Measurements from ENCODE around the gene B4GALNT2. TPM values are rescaled to one million over a fixed set of nuclear protein-coding genes. Genes with fewer than 3 reads are reported as not detected.

The B4GALNT2 gene
- total RNA-seq, 1 experiment from 2014 or later = not detected

- Histone ChIP-seq H3K4me1 (ENCODE audit: insufficient read depth, low read length, poor library complexity, severe bottlenecking) (no peaks in the 10 kb centered on the region), H3K27me3 (replicated peaks; ENCODE audit: insufficient read depth, low read depth, low read length, poor library complexity) (no peaks in the 10 kb centered on the region), H3K4me3 (ENCODE audit: low read depth, low read length, poor library complexity, severe bottlenecking) (no peak overlapping the region), H3K9me3 (ENCODE audit: low read depth, low read length, poor library complexity, severe bottlenecking) (no peaks in the 10 kb centered on the region), H3K27ac (ENCODE audit: low read depth, low read length, poor library complexity, severe bottlenecking) (no peak overlapping the region), H3K36me3 (ENCODE audit: insufficient read depth, low read length, poor library complexity, severe bottlenecking) (no peaks in the 10 kb centered on the region)
- TF ChIP-seq EZH2 (IDR thresholded peaks at IDR 0.05; ENCODE audit: borderline replicate concordance, low read depth, low read length, poor library complexity, severe bottlenecking) = no peak
- intact Hi-C loops (cut with micrococcal nuclease; ENCODE audit: unreplicated experiment) = no loop called here
- BruUV-seq (replicated peaks) = no TSS peak
- CTCF ChIA-PET = no interaction called here
- DNase-seq (ENCODE audit: low spot score) = no peak
- POLR2A ChIA-PET (ENCODE audit: low non-redundant PET) = no interaction called here
Measured at GRCh38 chr17:49086316-49086605, 46.3 kb upstream of the B4GALNT2 start.

GRCh38 chr17:49086649-49087048 is 45.9 kb upstream of the B4GALNT2 start:
- H3K9me3 ChIP-seq (ENCODE audit: low read depth, low read length, poor library complexity, severe bottlenecking) = no peaks in the 10 kb centered on the region
- no peaks in the 10 kb centered on the region for H3K36me3 ChIP-seq (ENCODE audit: insufficient read depth, low read length, poor library complexity, severe bottlenecking)
- TF ChIP-seq EZH2 (IDR thresholded peaks at IDR 0.05; ENCODE audit: borderline replicate concordance, low read depth, low read length, poor library complexity, severe bottlenecking) (no peak), CTCF (conservative IDR thresholded peaks at IDR 0.05; ENCODE audit: low read depth, low read length) (no peak)
- no peaks in the 10 kb centered on the region for H3K4me1 ChIP-seq (ENCODE audit: insufficient read depth, low read length, poor library complexity, severe bottlenecking)
- no TSS peak for BruUV-seq (replicated peaks)
- ChIA-PET POLR2A (ENCODE audit: low non-redundant PET) (no interaction called here), CTCF (no interaction called here)
- intact Hi-C loops (cut with micrococcal nuclease; ENCODE audit: unreplicated experiment) = no loop called here
- H3K4me3 ChIP-seq (ENCODE audit: low read depth, low read length, poor library complexity, severe bottlenecking) = no peak overlapping the region
- DNase-seq (ENCODE audit: low spot score) = no peak
- no peak overlapping the region for H3K27ac ChIP-seq (ENCODE audit: low read depth, low read length, poor library complexity, severe bottlenecking)
- no peaks in the 10 kb centered on the region for H3K27me3 ChIP-seq (replicated peaks; ENCODE audit: insufficient read depth, low read depth, low read length, poor library complexity)

- H3K36me3 ChIP-seq (ENCODE audit: insufficient read depth, low read length, poor library complexity, severe bottlenecking) = no peaks in the 10 kb centered on the region
- BruUV-seq (replicated peaks) = no TSS peak
- DNase-seq (ENCODE audit: low spot score) = no peak
- CTCF ChIA-PET = no interaction called here
- no peak overlapping the region for H3K4me3 ChIP-seq (ENCODE audit: low read depth, low read length, poor library complexity, severe bottlenecking)
- TF ChIP-seq CTCF (conservative IDR thresholded peaks at IDR 0.05; ENCODE audit: low read depth, low read length) = no peak
- TF ChIP-seq EZH2 (IDR thresholded peaks at IDR 0.05; ENCODE audit: borderline replicate concordance, low read depth, low read length, poor library complexity, severe bottlenecking) = no peak
- H3K4me1 ChIP-seq (ENCODE audit: insufficient read depth, low read length, poor library complexity, severe bottlenecking) = no peaks in the 10 kb centered on the region
- POLR2A ChIA-PET (ENCODE audit: low non-redundant PET) = no interaction called here
- H3K27ac ChIP-seq (ENCODE audit: low read depth, low read length, poor library complexity, severe bottlenecking) = no peak overlapping the region
- no peaks in the 10 kb centered on the region for H3K9me3 ChIP-seq (ENCODE audit: low read depth, low read length, poor library complexity, severe bottlenecking)
- H3K27me3 ChIP-seq (replicated peaks; ENCODE audit: insufficient read depth, low read depth, low read length, poor library complexity) = no peaks in the 10 kb centered on the region
- intact Hi-C loops (cut with micrococcal nuclease; ENCODE audit: unreplicated experiment) = no loop called here
Measured at GRCh38 chr17:49089094-49089493, 43.5 kb upstream of the B4GALNT2 start.

- CTCF ChIA-PET = no interaction called here
- TF ChIP-seq EZH2 (IDR thresholded peaks at IDR 0.05; ENCODE audit: borderline replicate concordance, low read depth, low read length, poor library complexity, severe bottlenecking) (no peak), CTCF (conservative IDR thresholded peaks at IDR 0.05; ENCODE audit: low read depth, low read length) (no peak)
Measured at GRCh38 chr17:49090878-49091594, 41.5 kb upstream of the B4GALNT2 start.

More at GRCh38 chr17:49090878-49091594, 41.5 kb upstream of the B4GALNT2 start:
- Histone ChIP-seq H3K27me3 (replicated peaks; ENCODE audit: insufficient read depth, low read depth, low read length, poor library complexity) (no peaks in the 10 kb centered on the region), H3K9me3 (ENCODE audit: low read depth, low read length, poor library complexity, severe bottlenecking) (no peaks in the 10 kb centered on the region), H3K36me3 (ENCODE audit: insufficient read depth, low read length, poor library complexity, severe bottlenecking) (no peaks in the 10 kb centered on the region), H3K4me1 (ENCODE audit: insufficient read depth, low read length, poor library complexity, severe bottlenecking) (no peaks in the 10 kb centered on the region), H3K27ac (ENCODE audit: low read depth, low read length, poor library complexity, severe bottlenecking) (no peak overlapping the region), H3K4me3 (ENCODE audit: low read depth, low read length, poor library complexity, severe bottlenecking) (no peak overlapping the region)
- POLR2A ChIA-PET (ENCODE audit: low non-redundant PET) = no interaction called here
- no TSS peak for BruUV-seq (replicated peaks)
- no peak for DNase-seq (ENCODE audit: low spot score)
- intact Hi-C loops (cut with micrococcal nuclease; ENCODE audit: unreplicated experiment) = no loop called here
